Endothelial cell of umbilical vein (primary cell): ENCODE measurements around the gene QRICH2. TPM values are rescaled to one million over a fixed set of nuclear protein-coding genes. Genes with fewer than 3 reads are reported as not detected.

Experiments used
- BruUV-seq: library from RNA; stranded (reverse); fragments of 400-500 nt; replicated peaks from 2 replicates; lab custom pipeline; 2021; lab: Mats Ljungman, UMichigan
- CTCF ChIA-PET: fragments of 300-600, 350-600 bp; sonication (Branson Sonifier 250); formaldehyde crosslinking; loops from one replicate; lab custom pipeline; 2021; ENCODE audit warnings: antibody characterized with exemption, inconsistent platforms; lab: Charles Lee
- POLR2A ChIA-PET: fragments of 300-600, 350-600 bp; sonication (Branson Sonifier 250); formaldehyde crosslinking; loops from one replicate; lab custom pipeline; 2021; ENCODE audit warnings: antibody characterized with exemption, inconsistent platforms; lab: Charles Lee
- DNase-seq: peaks from one replicate; pipeline ENCODE4 v3.0.0-alpha.2; 2011; ENCODE audit warnings: low read depth, low spot score
- FAIRE-seq: peaks from 2 replicates; lab custom pipeline; 2011; peaks lifted over from hg19 to GRCh38; lab: Jason Lieb, UNC
- H2AFZ ChIP-seq: 2 replicates; pipeline ENCODE4 v1.6.0; 2012; ENCODE audit warnings: low read depth, low read length, control low read depth, inconsistent platforms
- H3K27ac ChIP-seq: 2 replicates; pipeline ENCODE4 v1.5.1; 2011; ENCODE audit warnings: low read depth, mild to moderate bottlenecking, control low read depth, low read length, moderate library complexity; ENCODE audit not compliant: insufficient read depth
- H3K27me3 ChIP-seq, 2 experiments: 2 replicates each; pipeline versions ENCODE4 v1.6.0 to v1.6.1; 2011; ENCODE audit warnings: low read length in 2 of 2, mixed read lengths in 1 of 2; ENCODE audit not compliant: control insufficient read depth in 2 of 2, insufficient read depth in 2 of 2
- H3K36me3 ChIP-seq, 2 experiments: 2 replicates in 1 of 2; 3 replicates in 1 of 2; pipeline ENCODE4 v1.5.1; 2011; ENCODE audit warnings: low read length in 2 of 2, mild to moderate bottlenecking in 1 of 2, moderate library complexity in 1 of 2; ENCODE audit not compliant: control insufficient read depth in 2 of 2, insufficient read depth in 2 of 2; ENCODE audit errors: extremely low read depth in 1 of 2
- H3K4me1 ChIP-seq: 3 replicates; pipeline ENCODE4 v1.5.1; 2011; ENCODE audit warnings: mild to moderate bottlenecking, low read length; ENCODE audit not compliant: control insufficient read depth, insufficient read depth; ENCODE audit errors: extremely low read depth
- H3K4me2 ChIP-seq: 2 replicates; pipeline ENCODE4 v1.6.1; 2011; ENCODE audit warnings: low read length, control low read depth, mixed read lengths; ENCODE audit not compliant: insufficient read depth
- H3K4me3 ChIP-seq, 3 experiments: fragments of 200-600 bp in 1 of 3; sonication (generic), shearing (Covaris generic) in 1 of 3; replicated peaks in 1 of 3; 2 replicates each; pipeline ENCODE4 v1.5.1; 2011 to 2016; ENCODE audit warnings: control low read depth in 3 of 3, low read length in 3 of 3, mild to moderate bottlenecking in 2 of 3, inconsistent platforms in 1 of 3, low read depth in 1 of 3, moderate library complexity in 1 of 3; ENCODE audit not compliant: insufficient read depth in 1 of 3
- H3K79me2 ChIP-seq: 2 replicates; pipeline ENCODE4 v1.6.0; 2012; ENCODE audit warnings: low read length, inconsistent platforms; ENCODE audit not compliant: control insufficient read depth, insufficient read depth
- H3K9ac ChIP-seq: replicated peaks from 2 replicates; pipeline ENCODE3; 2011; ENCODE audit warnings: low read length, control low read depth; ENCODE audit not compliant: insufficient read depth; ENCODE audit errors: extremely low read depth
- H3K9me1 ChIP-seq: replicated peaks from 3 replicates; pipeline ENCODE4 v1.6.0; 2011; ENCODE audit warnings: mild to moderate bottlenecking, low read length; ENCODE audit not compliant: control insufficient read depth, insufficient read depth; ENCODE audit errors: extremely low read depth
- H3K9me3 ChIP-seq: replicated peaks from 2 replicates; pipeline ENCODE4 v1.5.1; 2012; ENCODE audit warnings: low read length, inconsistent platforms; ENCODE audit not compliant: control insufficient read depth, insufficient read depth
- H4K20me1 ChIP-seq: replicated peaks from 2 replicates; pipeline ENCODE3; 2011; ENCODE audit warnings: mild to moderate bottlenecking, low read length; ENCODE audit not compliant: control insufficient read depth, insufficient read depth; ENCODE audit errors: extremely low read depth
- CTCF ChIP-seq, 2 donors: IDR thresholded peaks; 1 replicate in 1 of 2; 2 replicates in 1 of 2; pipeline ENCODE4 v1.5.1; 2011; ENCODE audit warnings: low read length in 2 of 2, mild to moderate bottlenecking in 2 of 2, moderate library complexity in 2 of 2, control low read depth in 1 of 2, inconsistent platforms in 1 of 2, low read depth in 1 of 2; ENCODE audit not compliant: insufficient read depth in 1 of 2; ENCODE audit errors: extremely low read depth in 1 of 2
- EZH2 ChIP-seq: IDR thresholded peaks from 2 replicates; pipeline ENCODE4 v1.6.1; 2012; ENCODE audit warnings: borderline replicate concordance, low read depth, mild to moderate bottlenecking, moderate library complexity, low read length, inconsistent platforms; ENCODE audit not compliant: severe bottlenecking
- FOS ChIP-seq: IDR thresholded peaks from 2 replicates; pipeline ENCODE4 v1.6.1; 2011; ENCODE audit warnings: mild to moderate bottlenecking, low read length, moderate library complexity, borderline replicate concordance; ENCODE audit not compliant: insufficient read depth
- GATA2 ChIP-seq: IDR thresholded peaks from 2 replicates; pipeline ENCODE4 v1.7.0; 2011; ENCODE audit warnings: low read depth, mild to moderate bottlenecking, moderate library complexity, mixed read lengths, low read length; ENCODE audit not compliant: insufficient read length, insufficient read depth
- JUN ChIP-seq: IDR thresholded peaks from 2 replicates; pipeline ENCODE4 v1.6.1; 2011; ENCODE audit warnings: borderline replicate concordance, low read depth; ENCODE audit not compliant: insufficient read length, insufficient read depth
- MAX ChIP-seq: IDR thresholded peaks from 2 replicates; pipeline ENCODE4 v1.6.1; 2011; ENCODE audit not compliant: insufficient read depth, insufficient read length
- MYC ChIP-seq: IDR thresholded peaks from one replicate; pipeline ENCODE4 v1.6.1; 2011; ENCODE audit warnings: mild to moderate bottlenecking, low read depth, low read length
- POLR2A ChIP-seq: IDR thresholded peaks from 2 replicates; pipeline ENCODE4 v1.6.1; 2012; ENCODE audit warnings: low read depth, mild to moderate bottlenecking, control low read depth, low read length
- POLR2AphosphoS5 ChIP-seq: IDR thresholded peaks from 2 replicates; pipeline ENCODE4 v1.6.1; 2012; ENCODE audit warnings: low read depth, mild to moderate bottlenecking, control low read depth, low read length, moderate library complexity; ENCODE audit not compliant: insufficient read depth
- dilution Hi-C: fragments of 300-500 bp; cut with MboI; formaldehyde crosslinking; loops from one replicate; pipeline ENCODE4 v1.15.0; 2019; ENCODE audit warnings: low sequenced_read_pairs; ENCODE audit not compliant: extremely low pct_ligation_motif_present
- intact Hi-C: fragments of 100-400 bp; cut with micrococcal nuclease; formaldehyde crosslinking; loops from one replicate; pipeline ENCODE4 v1.10.0; 2022
- polyA plus RNA-seq, 4 experiments: library from polyadenylated mRNA; depleted of rRNA in 3 of 4; stranded (reverse) in 3 of 4; unstranded in 1 of 4; fragments of >200 nt; gene quantifications; 2 replicates each; pipeline versions ENCODE4 v1.2.1 to v1.2.3, GENCODE V29; 2011 to 2012; ENCODE audit warnings: missing spikeins in 1 of 4
- total RNA-seq: library from RNA; stranded (reverse); gene quantifications from 2 replicates; pipeline ENCODE4 v1.2.3, GENCODE V29; 2021

Gene QRICH2
- total and polyA plus RNA-seq, 2 donors (not counting 3 experiments of a cell fraction or from before 2014, with no cell fraction given), result 6.7 to 9.6 TPM

- peaks cover 10% of the 10 kb centered on the region for H3K4me1 ChIP-seq
- CTCF ChIA-PET, result interaction anchor here (1.0 to 4.5 kb wide), 15 partner anchors 12 to 250 kb away, joined by 3 to 57 read pairs (median 6); partner anchors contain the start of genes EXOC7 and SPHK1
- H3K4me3 ChIP-seq, result peak overlapping the region; percentile 50 to 94 (median 56)
- peak overlapping the region; percentile 97 for H3K9ac ChIP-seq
- intact Hi-C loops, result loop anchor here (1.0 kb wide), 1 partner anchor 39 kb away; no protein-coding TSS in a partner anchor
- no peaks in the 10 kb centered on the region for H3K27me3 ChIP-seq
- no peak for TF ChIP-seq JUN
- no peak for TF ChIP-seq POLR2AphosphoS5
- TF ChIP-seq GATA2, result no peak
- TF ChIP-seq CTCF (IDR thresholded peaks at IDR 0.05; ENCODE audit: extremely low read depth in 1 of 2, insufficient read depth in 1 of 2, low read depth in 1 of 2, low read length in 2 of 2), result no peak
- TF ChIP-seq EZH2, result no peak
- no peak for TF ChIP-seq MAX
- no peak for TF ChIP-seq MYC
- no peak for TF ChIP-seq FOS
- TF ChIP-seq POLR2A, result no peak
- no TSS peak for BruUV-seq
- peak overlapping the region; percentile 53 for H3K4me2 ChIP-seq
- H3K27ac ChIP-seq, result peak overlapping the region; percentile 98
- POLR2A ChIA-PET, result interaction anchor here (0.7 to 1.7 kb wide), 6 partner anchors 9 to 394 kb away, joined by 3 to 10 read pairs (median 4); partner anchors contain the start of gene SPHK1
- FAIRE-seq (no peak), DNase-seq (peak; percentile 43)
- H4K20me1 ChIP-seq, result no peaks in the 10 kb centered on the region
- no peaks in the 10 kb centered on the region for H3K36me3 ChIP-seq
- H3K9me1 ChIP-seq, result no peaks in the 10 kb centered on the region
- peaks cover 29% of the 10 kb centered on the region for H3K79me2 ChIP-seq
- dilution Hi-C loops, result no loop called here
- no peaks in the 10 kb centered on the region for H3K9me3 ChIP-seq
- H2AFZ ChIP-seq, result peak overlapping the region; percentile 93
Measured at GRCh38 chr17:76353004-76353598, 45.0 kb upstream of the QRICH2 start.
